GM08714 (cell line): Measurements from ENCODE around the gene TUBB4B.

ENCODE experiments used
- H3K4me3 ChIP-seq: fragments of 200-500 bp; sonication (Bioruptor generic); 2 replicates; pipeline ENCODE4 v1.5.1; 2014; ENCODE audit warnings: mild to moderate bottlenecking, low read length, inconsistent platforms
- ZNF274 ChIP-seq: IDR thresholded peaks from 2 replicates; pipeline ENCODE4 v1.6.1; 2012; ENCODE audit warnings: mild to moderate bottlenecking, low read depth, low read length

Gene TUBB4B

GRCh38 chr9:137240841-137241489, at the start of gene TUBB4B:
Gene TUBB4B, plus strand, starts transcription at chr9:137241287. Its CDS starts 74 bp downstream, at chr9:137241361.
- peak within 1 kb of the TSS; percentile 80 for H3K4me3 ChIP-seq
- no peak for TF ChIP-seq ZNF274

DNA sequence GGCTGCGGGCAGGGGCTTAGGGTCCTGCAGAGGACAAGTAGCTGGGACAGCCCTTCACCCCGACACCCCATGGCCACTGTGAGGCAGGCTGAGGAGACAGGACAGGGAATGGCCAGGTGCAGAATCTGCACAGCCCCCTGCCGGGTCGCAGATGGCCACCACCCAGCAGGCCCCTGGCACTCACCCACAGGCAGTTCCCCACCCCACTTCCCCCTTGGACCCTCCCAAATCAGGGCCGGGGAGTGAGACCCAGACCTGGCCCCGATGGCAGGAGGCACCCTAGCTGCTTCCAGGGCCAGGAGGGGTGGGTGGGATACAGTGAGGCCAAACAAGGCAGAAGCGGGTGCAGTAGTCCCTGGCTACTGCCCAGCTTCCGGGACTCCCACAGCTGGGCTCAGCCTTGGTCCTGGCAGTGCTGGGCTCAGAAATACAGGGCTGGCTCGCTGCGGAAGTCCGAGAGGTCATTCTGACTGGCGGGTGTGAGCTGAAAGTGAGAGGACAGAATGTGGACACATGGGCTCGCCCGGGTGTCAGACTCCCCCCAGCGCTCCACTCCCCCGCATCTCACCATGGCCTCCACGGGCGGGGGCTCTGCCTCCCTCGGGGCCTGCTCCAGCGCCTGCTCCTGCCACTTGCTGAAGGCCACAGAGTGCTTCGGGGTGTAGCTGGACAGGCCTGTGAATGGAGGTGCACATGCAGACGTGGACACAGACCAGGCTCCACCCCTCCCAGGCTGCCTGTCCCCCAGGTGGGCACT, 49.2 kb upstream of the TUBB4B start:
- TF ChIP-seq ZNF274, result no peak
- no peak overlapping the region for H3K4me3 ChIP-seq

GRCh38 chr9:137192448-137192780, 48.7 kb upstream of the TUBB4B start:
- no peak for TF ChIP-seq ZNF274
- H3K4me3 ChIP-seq, result no peak overlapping the region

DNA sequence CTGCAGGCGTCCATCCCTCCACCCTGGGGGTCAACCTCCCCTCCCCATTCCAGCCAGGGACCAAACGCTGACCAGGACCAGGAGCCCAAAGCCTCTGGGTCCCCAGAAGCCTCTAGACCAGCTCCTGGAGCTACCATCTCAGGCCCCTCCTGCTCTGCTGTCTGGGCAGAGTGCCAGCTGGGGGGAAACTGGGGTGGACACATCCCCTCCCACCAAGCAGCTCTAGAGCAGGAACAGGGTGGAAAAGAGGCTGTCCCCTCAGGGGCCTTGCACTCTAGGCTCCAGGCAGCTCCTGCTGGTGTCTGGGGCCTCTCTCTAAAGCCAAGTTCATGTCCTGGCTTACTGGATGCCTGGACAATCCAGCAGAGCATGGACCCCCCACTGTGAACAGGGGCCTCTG, 48.2 kb upstream of the TUBB4B start:
- TF ChIP-seq ZNF274, result no peak
- no peak overlapping the region for H3K4me3 ChIP-seq

GRCh38 chr9:137193771-137194170, 47.3 kb upstream of the TUBB4B start:
- no peak overlapping the region for H3K4me3 ChIP-seq
- no peak for TF ChIP-seq ZNF274

DNA sequence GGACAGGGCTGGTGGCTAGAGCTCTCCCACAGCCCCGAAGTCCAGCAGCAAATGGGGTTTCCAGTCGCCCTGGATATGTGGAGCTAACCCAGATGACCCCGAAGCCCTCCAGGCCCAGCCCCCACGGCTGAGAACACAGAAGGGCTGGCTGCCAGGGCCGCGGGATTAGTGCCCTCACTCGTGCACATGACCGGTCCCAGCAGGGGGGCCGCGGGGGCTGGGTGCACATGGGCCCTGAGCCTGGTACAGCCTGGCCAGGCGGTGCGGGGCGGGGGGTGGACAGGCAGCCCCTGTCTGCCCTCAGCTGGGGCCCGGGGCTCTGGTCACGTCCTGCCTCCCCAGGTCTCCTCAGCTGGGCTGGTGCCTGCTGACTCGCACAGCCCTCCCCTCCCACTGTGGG, 46.7 kb upstream of the TUBB4B start:
- no peak for TF ChIP-seq ZNF274
- no peak overlapping the region for H3K4me3 ChIP-seq

- TF ChIP-seq ZNF274, result no peak
- H3K4me3 ChIP-seq, result no peak overlapping the region
Measured at GRCh38 chr9:137194909-137195308, 46.2 kb upstream of the TUBB4B start.

DNA sequence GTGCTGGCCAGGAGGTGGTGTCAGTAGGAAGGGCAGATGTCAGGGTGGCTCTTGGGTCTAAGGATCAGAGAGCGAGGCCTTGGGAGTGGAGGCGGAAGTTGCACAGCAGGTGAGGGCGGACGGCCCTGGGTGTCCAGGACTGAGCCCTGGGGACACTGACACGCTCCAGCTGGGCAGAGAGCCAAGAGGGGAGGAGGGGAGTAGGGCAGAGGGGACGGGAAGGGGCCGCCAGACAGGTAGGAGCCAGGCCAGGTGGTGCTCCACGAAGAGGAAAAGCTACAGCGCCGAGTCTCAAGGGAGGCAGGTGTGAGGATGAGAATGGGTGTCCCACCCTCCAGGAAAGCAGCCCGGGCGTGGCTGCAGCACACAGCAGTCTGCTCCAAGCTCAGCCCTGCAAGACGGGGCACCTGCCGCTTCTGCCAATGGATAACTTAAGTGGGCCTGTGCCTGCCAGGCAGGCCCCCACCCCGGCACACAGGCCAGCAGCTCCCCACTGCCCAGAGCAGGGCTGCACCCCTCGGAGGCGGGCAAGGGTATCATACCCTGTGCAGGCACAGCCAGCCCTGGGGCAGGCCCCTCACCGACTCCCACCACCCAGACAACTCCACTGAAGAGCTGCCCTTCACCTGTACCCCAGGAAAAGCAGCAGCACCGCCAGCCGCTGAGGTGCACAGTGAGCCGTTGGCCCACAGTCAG, 45.4 kb upstream of the TUBB4B start:
- TF ChIP-seq ZNF274, result no peak
- H3K4me3 ChIP-seq, result no peak overlapping the region

GRCh38 chr9:137198051-137198901, 42.8 kb upstream of the TUBB4B start:
- no peak for TF ChIP-seq ZNF274
- no peak overlapping the region for H3K4me3 ChIP-seq

DNA sequence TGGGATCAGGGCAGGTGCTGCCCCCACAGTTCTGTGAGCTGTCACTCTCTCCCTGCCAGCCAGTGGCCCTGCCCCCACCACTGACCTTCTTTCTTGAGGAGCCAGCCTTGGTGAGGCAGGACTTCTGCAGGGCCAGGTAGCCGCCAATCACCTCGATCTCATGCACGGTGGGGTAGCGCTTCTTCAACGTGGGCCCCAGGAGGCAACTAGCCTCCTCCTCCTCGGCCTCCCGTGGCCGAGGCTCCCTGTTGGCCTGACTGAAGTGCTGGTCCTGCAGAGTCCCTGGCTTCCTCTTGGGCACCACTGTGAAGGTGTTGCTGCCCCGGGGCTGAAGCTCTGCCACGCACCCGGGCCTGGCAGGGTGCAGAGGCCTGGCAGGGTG, 42.2 kb upstream of the TUBB4B start:
- TF ChIP-seq ZNF274, result no peak
- H3K4me3 ChIP-seq, result no peak overlapping the region

GRCh38 chr9:137199411-137200121, 41.5 kb upstream of the TUBB4B start:
- TF ChIP-seq ZNF274, result no peak
- H3K4me3 ChIP-seq, result peak overlapping the region; percentile 35; the same call in 1 of the 2 replicates

- no peak for TF ChIP-seq ZNF274
- peak within 1 kb of the TSS; percentile 70 for H3K4me3 ChIP-seq
Measured at GRCh38 chr9:137200311-137201204, 40.5 kb upstream of the TUBB4B start, which contains the start of gene TPRN. Gene TPRN, minus strand, starts transcription at chr9:137200741. Its CDS starts 30 bp downstream, at chr9:137200711.

GRCh38 chr9:137201205-137201868, 39.8 kb upstream of the TUBB4B start:
- H3K4me3 ChIP-seq, result peak overlapping the region; percentile 70
- no peak for TF ChIP-seq ZNF274
